ENCODE data around the gene MED14. TPM values are rescaled to one million over a fixed set of nuclear protein-coding genes. Genes with fewer than 3 reads are reported as not detected.

Gene MED14
- total RNA-seq, 1 experiment from 2014 or later: 136 TPM

DNA sequence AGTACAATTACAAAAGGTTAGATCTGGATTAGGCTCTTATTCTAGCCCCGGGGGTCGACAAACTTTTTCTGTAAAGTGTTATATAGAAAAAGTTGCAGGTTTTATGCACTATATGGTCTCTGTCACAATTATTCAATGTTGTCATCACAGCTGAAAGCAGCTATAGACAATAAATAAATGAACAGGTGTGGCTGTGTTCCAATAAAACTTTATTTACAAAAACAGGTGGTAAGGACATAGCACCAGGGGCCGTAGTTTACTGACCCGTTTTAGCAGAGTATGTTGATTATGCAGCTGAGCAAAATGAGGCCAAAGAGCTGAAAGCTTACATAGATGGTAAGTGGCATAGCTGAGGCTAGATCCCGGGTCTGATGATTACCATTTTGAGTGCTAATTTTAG, 75.0 kb downstream of the MED14 start:
- WGBS (ENCODE audit: extremely low coverage, insufficient read length, low lambda C conversion rate): no CpG with 5 or more reads among the region's 5 CpGs
- Mint-ChIP-seq H3K9me3 (peaks cover 45 to 51% of the 10 kb centered on the region in 2 experiments), H3K36me3 (ENCODE audit: insufficient read depth in 1 of 3, low read depth in 3 of 3) (peaks cover 41 to 82% (median 67%) of the 10 kb centered on the region in 3 experiments), H3K4me3 (no peak overlapping the region), H3K27ac (no peak overlapping the region), H3K4me1 (peaks cover 2 to 5% of the 10 kb centered on the region in 2 experiments; a peak in 1 of 4 replicates), H3K27me3 (ENCODE audit: low read depth) (no peaks in the 10 kb centered on the region)
- H4K5ac ChIP-seq (ENCODE audit: insufficient read length, low read depth, low read length): no peak overlapping the region
- no peak overlapping the region for H2BK120ac ChIP-seq (ENCODE audit: low read depth, low read length, poor library complexity, severe bottlenecking)
- no peaks in the 10 kb centered on the region for H3K9me3 ChIP-seq (ENCODE audit: control insufficient read depth, low read depth, low read length)
- H3K56ac ChIP-seq (ENCODE audit: insufficient read length, low read depth, low read length): no peak overlapping the region
- no peak overlapping the region for H4K91ac ChIP-seq (ENCODE audit: insufficient read length, low read depth, low read length)
- no peak overlapping the region for H2BK5ac ChIP-seq (ENCODE audit: insufficient read length, low read length)
- no peaks in the 10 kb centered on the region for H3K27me3 ChIP-seq (ENCODE audit: insufficient read depth, low read length)
- H3T11ph ChIP-seq (ENCODE audit: low read length): no peak overlapping the region
- no peak overlapping the region for H2BK15ac ChIP-seq (ENCODE audit: low read depth, low read length)
- H3K23me2 ChIP-seq (ENCODE audit: insufficient read length, low read depth, low read length, poor library complexity, severe bottlenecking): no peaks in the 10 kb centered on the region
- H4K20me1 ChIP-seq (ENCODE audit: control insufficient read depth, insufficient read depth, insufficient read length): no peaks in the 10 kb centered on the region
- no peak overlapping the region for H2AK5ac ChIP-seq (ENCODE audit: insufficient read length, low read length)
- H2BK12ac ChIP-seq (ENCODE audit: insufficient read length, low read depth, low read length): no peak overlapping the region
- no peak overlapping the region for H3K4ac ChIP-seq (ENCODE audit: low read depth, low read length)
- H4K8ac ChIP-seq (replicated peaks; ENCODE audit: insufficient read length, low read depth, low read length): no peak overlapping the region
- H3K4me2 ChIP-seq (ENCODE audit: insufficient read depth, insufficient read length, low read length): no peak overlapping the region
- no peak overlapping the region for H2BK20ac ChIP-seq (ENCODE audit: low read depth, low read length, poor library complexity, severe bottlenecking)
- H3K14ac ChIP-seq (ENCODE audit: insufficient read depth, low read length): no peak overlapping the region
- no peak overlapping the region for H3K18ac ChIP-seq (ENCODE audit: insufficient read length, low read depth, low read length)
- no peak overlapping the region for H2AFZ ChIP-seq (ENCODE audit: low read length)
- H3K23ac ChIP-seq (ENCODE audit: insufficient read length, low read depth, low read length): no peak overlapping the region
- no peak overlapping the region for H3K9ac ChIP-seq (ENCODE audit: extremely low read depth, insufficient read length, low read length)
- H3K79me2 ChIP-seq (ENCODE audit: insufficient read depth, low read length): no peaks in the 10 kb centered on the region
- H3K4me1 ChIP-seq (ENCODE audit: insufficient read depth, low read length): no peaks in the 10 kb centered on the region; the same call in 1 of the 2 replicates
- DNase-seq: no peak
- no peak overlapping the region for H3K27ac ChIP-seq (ENCODE audit: insufficient read length, low read depth, low read length)
- H3K79me1 ChIP-seq (ENCODE audit: insufficient read depth, low read depth, low read length, poor library complexity, severe bottlenecking): no peaks in the 10 kb centered on the region
- TF ChIP-seq CTCF (conservative IDR thresholded peaks at IDR 0.05): no peak

Data from H9 (cell line).